Neural progenitor cell (in vitro differentiated cells): ENCODE measurements around the gene MRM2. TPM values are rescaled to one million over a fixed set of nuclear protein-coding genes. Genes with fewer than 3 reads are reported as not detected.

ENCODE experiments used
- DNase-seq: peaks from one replicate; pipeline ENCODE4 v3.0.0-alpha.2; 2016; ENCODE audit warnings: low spot score
- H2AFZ ChIP-seq: fragments of 200-600 bp; sonication (generic); replicated peaks from 2 replicates; pipeline ENCODE4 v1.6.1; 2016; ENCODE audit warnings: antibody characterized with exemption
- H3F3A ChIP-seq: fragments of 200-600 bp; sonication (generic); 2 replicates; pipeline ENCODE4 v1.6.1; 2016; ENCODE audit warnings: antibody characterized with exemption, low read depth
- H3K27ac ChIP-seq: fragments of 200-600 bp; sonication (generic); 2 replicates; pipeline ENCODE4 v1.5.1; 2016; ENCODE audit warnings: mild to moderate bottlenecking
- H3K27me3 ChIP-seq: fragments of 200-600 bp; sonication (generic); 2 replicates; pipeline ENCODE4 v1.6.1; 2016; ENCODE audit warnings: mild to moderate bottlenecking, moderate library complexity
- H3K36me3 ChIP-seq: fragments of 200-600 bp; sonication (generic); 2 replicates; pipeline ENCODE4 v1.5.1; 2016
- H3K4me1 ChIP-seq: fragments of 200-600 bp; sonication (generic); 2 replicates; pipeline ENCODE4 v1.6.1; 2016; ENCODE audit warnings: mixed run types
- H3K4me2 ChIP-seq: fragments of 200-600 bp; sonication (generic); 2 replicates; pipeline ENCODE4 v1.6.1; 2016
- H3K4me3 ChIP-seq: fragments of 200-600 bp; sonication (generic); 2 replicates; pipeline ENCODE4 v1.5.1; 2016
- H3K79me2 ChIP-seq: fragments of 200-600 bp; sonication (generic); 2 replicates; pipeline ENCODE4 v1.6.1; 2016; ENCODE audit warnings: low read depth
- H3K9ac ChIP-seq: fragments of 200-600 bp; sonication (generic); 2 replicates; pipeline ENCODE4 v1.6.1; 2016
- H3K9me3 ChIP-seq: fragments of 200-600 bp; sonication (generic); 2 replicates; pipeline ENCODE4 v1.5.1; 2016; ENCODE audit warnings: low read depth
- H4K20me1 ChIP-seq: fragments of 200-600 bp; sonication (generic); 2 replicates; pipeline ENCODE4 v1.6.1; 2016; ENCODE audit warnings: low read depth
- H3K27ac Mint-ChIP-seq: 3 replicates; pipeline ENCODE4 v1.8.0; 2021; ENCODE audit warnings: mixed read lengths
- H3K27me3 Mint-ChIP-seq: 2 replicates; pipeline ENCODE4 v1.8.0; 2022; ENCODE audit warnings: low read depth, mild to moderate bottlenecking, inconsistent platforms, moderate library complexity, mixed read lengths; ENCODE audit not compliant: insufficient read depth
- H3K36me3 Mint-ChIP-seq: 3 replicates; pipeline ENCODE4 v1.8.0; 2021; ENCODE audit warnings: mixed read lengths
- H3K4me1 Mint-ChIP-seq: 3 replicates; pipeline ENCODE4 v1.8.0; 2021; ENCODE audit warnings: mixed read lengths
- H3K4me3 Mint-ChIP-seq: 3 replicates; pipeline ENCODE4 v1.8.0; 2021; ENCODE audit warnings: mild to moderate bottlenecking, moderate library complexity, mixed read lengths
- H3K9me3 Mint-ChIP-seq: 3 replicates; pipeline ENCODE4 v1.8.0; 2020; ENCODE audit warnings: mixed read lengths
- CTCF ChIP-seq: fragments of 200-600 bp; sonication (generic); IDR thresholded peaks from 2 replicates; pipeline ENCODE4 v1.5.1; 2017; ENCODE audit warnings: antibody characterized with exemption, mild to moderate bottlenecking
- EZH2 ChIP-seq: fragments of 200-600 bp; sonication (generic); IDR thresholded peaks from 2 replicates; pipeline ENCODE4 v1.6.1; 2017; ENCODE audit warnings: antibody characterized with exemption, mild to moderate bottlenecking, moderate library complexity
- EZH2phosphoT487 ChIP-seq: fragments of 200-600 bp; sonication (generic); IDR thresholded peaks from 2 replicates; pipeline ENCODE4 v1.6.1; 2017; ENCODE audit warnings: antibody characterized with exemption
- total RNA-seq: library from RNA; depleted of rRNA; stranded (reverse); fragments of >200 nt; gene quantifications from 2 replicates; pipeline ENCODE4 v1.2.3, GENCODE V29; 2015; ENCODE audit warnings: low replicate concordance

MRM2 gene
- total RNA-seq, 1 donor from 2014 or later = 34.3 TPM

- peaks cover 2% of the 10 kb centered on the region for H3K4me1 Mint-ChIP-seq
- H3K9ac ChIP-seq = no peak overlapping the region
- H2AFZ ChIP-seq = no peak overlapping the region
- H3K36me3 ChIP-seq = no peaks in the 10 kb centered on the region
- no peak overlapping the region for H3K4me3 Mint-ChIP-seq
- TF ChIP-seq CTCF (no peak), EZH2phosphoT487 (no peak), EZH2 (no peak)
- no peaks in the 10 kb centered on the region for H3K9me3 Mint-ChIP-seq
- no peak overlapping the region for H3K4me2 ChIP-seq
- no peak overlapping the region for H3K27ac Mint-ChIP-seq
- no peak overlapping the region for H3K27ac ChIP-seq
- no peaks in the 10 kb centered on the region for H3K27me3 ChIP-seq
- H3K4me1 ChIP-seq = no peaks in the 10 kb centered on the region
- peaks cover 10% of the 10 kb centered on the region for H3K36me3 Mint-ChIP-seq
- H3K9me3 ChIP-seq = no peaks in the 10 kb centered on the region
- H3K4me3 ChIP-seq = no peak overlapping the region
- H3F3A ChIP-seq = peaks cover 3% of the 10 kb centered on the region
- no peaks in the 10 kb centered on the region for H3K79me2 ChIP-seq
- H4K20me1 ChIP-seq = no peaks in the 10 kb centered on the region
- peaks cover 9% of the 10 kb centered on the region for H3K27me3 Mint-ChIP-seq
- DNase-seq = no peak
Observed at GRCh38 chr7:2253021-2253420, 11.0 kb upstream of the MRM2 start.

- peaks cover 7% of the 10 kb centered on the region for H3K4me1 ChIP-seq
- H3K27ac Mint-ChIP-seq = no peak overlapping the region
- no peak overlapping the region for H3K9ac ChIP-seq
- no peaks in the 10 kb centered on the region for H3K36me3 ChIP-seq
- DNase-seq = no peak
- no peak overlapping the region for H3K4me3 Mint-ChIP-seq
- no peaks in the 10 kb centered on the region for H3K27me3 ChIP-seq
- H3K9me3 ChIP-seq = no peaks in the 10 kb centered on the region
- H3K9me3 Mint-ChIP-seq = no peaks in the 10 kb centered on the region
- no peak overlapping the region for H3K27ac ChIP-seq
- H4K20me1 ChIP-seq = no peaks in the 10 kb centered on the region
- no peak overlapping the region for H3K4me2 ChIP-seq
- peaks cover 10% of the 10 kb centered on the region for H3K36me3 Mint-ChIP-seq
- H2AFZ ChIP-seq = no peak overlapping the region
- no peaks in the 10 kb centered on the region for H3K79me2 ChIP-seq
- peaks cover 10% of the 10 kb centered on the region for H3K27me3 Mint-ChIP-seq
- peaks cover 11% of the 10 kb centered on the region for H3K4me1 Mint-ChIP-seq
- TF ChIP-seq CTCF (no peak), EZH2 (no peak), EZH2phosphoT487 (no peak)
- no peak overlapping the region for H3K4me3 ChIP-seq
- H3F3A ChIP-seq = peaks cover 12% of the 10 kb centered on the region
Observed at GRCh38 chr7:2251841-2252771, 10.1 kb upstream of the MRM2 start.

GRCh38 chr7:2251381-2251780 is 9.4 kb upstream of the MRM2 start:
- Histone ChIP-seq H3K9ac (no peak overlapping the region), H3K9me3 (no peaks in the 10 kb centered on the region), H3K4me1 (peaks cover 7% of the 10 kb centered on the region), H3K4me2 (no peak overlapping the region), H3K27ac (no peak overlapping the region), H3F3A (peaks cover 16% of the 10 kb centered on the region), H3K4me3 (no peak overlapping the region), H3K79me2 (no peaks in the 10 kb centered on the region), H2AFZ (no peak overlapping the region), H4K20me1 (no peaks in the 10 kb centered on the region), H3K36me3 (no peaks in the 10 kb centered on the region), H3K27me3 (no peaks in the 10 kb centered on the region)
- Mint-ChIP-seq H3K4me1 (peaks cover 16% of the 10 kb centered on the region), H3K36me3 (peaks cover 8% of the 10 kb centered on the region), H3K4me3 (no peak overlapping the region), H3K27me3 (peaks cover 10% of the 10 kb centered on the region), H3K9me3 (no peaks in the 10 kb centered on the region), H3K27ac (no peak overlapping the region)
- TF ChIP-seq EZH2 = no peak
- no peak for TF ChIP-seq CTCF
- no peak for TF ChIP-seq EZH2phosphoT487
- DNase-seq = no peak
